WTC11 (cell line): ENCODE data around the gene ATG14.

Source experiments
- RELA ChIP-seq: sonication (generic); formaldehyde crosslinking; IDR thresholded peaks from 2 replicates; pipeline ENCODE4 v1.8.1; 2022; ENCODE audit warnings: missing genetic modification reagents, mild to moderate bottlenecking, borderline replicate concordance
- TF ChIP-seq, protein P1 (sequence below): sonication (generic); formaldehyde crosslinking; IDR thresholded peaks from 2 replicates; pipeline ENCODE4 v1.8.0; 2022; ENCODE audit warnings: mild to moderate bottlenecking, missing genetic modification reagents
- TF ChIP-seq, protein P2 (sequence below): fragments of 200-600 bp; IDR thresholded peaks from 2 replicates; pipeline ENCODE4 v1.8.0; 2022; ENCODE audit warnings: antibody characterized with exemption
- TF ChIP-seq, protein P3 (sequence below): sonication (generic); formaldehyde crosslinking; IDR thresholded peaks from 2 replicates; pipeline ENCODE4 v1.8.1; 2022; ENCODE audit warnings: missing genetic modification reagents, borderline replicate concordance
- TF ChIP-seq, protein P4 (sequence below): sonication (generic); formaldehyde crosslinking; IDR thresholded peaks from 2 replicates; pipeline ENCODE4 v1.8.1; 2023; ENCODE audit warnings: mild to moderate bottlenecking, missing genetic modification reagents
- TF ChIP-seq, protein P5 (sequence below): sonication (generic); formaldehyde crosslinking; IDR thresholded peaks from 2 replicates; pipeline ENCODE4 v1.8.1; 2023; ENCODE audit warnings: mild to moderate bottlenecking, missing genetic modification reagents, moderate library complexity

DNA sequence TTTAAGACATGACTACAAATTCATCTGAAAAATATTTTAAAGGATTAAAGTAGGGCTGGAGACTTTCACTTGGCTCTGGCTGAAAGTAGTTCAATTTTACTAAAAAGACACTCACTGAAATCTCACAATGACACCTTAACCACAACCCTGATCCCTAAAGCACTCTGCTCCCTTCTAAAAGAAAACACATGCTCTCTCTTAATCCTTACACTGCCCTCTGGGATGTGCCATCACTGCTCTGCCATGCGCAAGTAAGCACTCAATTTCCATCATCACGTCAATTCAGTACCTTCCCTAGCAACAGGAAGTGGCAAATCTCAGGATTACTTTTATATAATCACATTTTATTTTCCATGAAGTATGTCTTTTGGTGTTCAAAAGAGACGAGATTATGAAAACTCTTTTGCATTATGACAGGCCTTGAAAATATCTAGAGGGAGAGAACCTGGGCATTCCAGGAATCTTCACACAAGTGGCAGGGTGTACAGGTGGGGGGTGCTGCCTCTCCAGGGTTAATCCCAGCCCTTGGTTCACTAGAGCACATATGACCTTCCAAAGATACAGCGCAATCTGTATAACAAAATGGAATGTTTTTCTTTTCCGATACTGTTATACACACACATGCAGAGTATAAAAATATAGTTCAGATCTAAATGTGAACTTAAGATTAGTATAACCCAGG, 7.3 kb downstream of the ATG14 start:
- TF ChIP-seq, protein P1, sequence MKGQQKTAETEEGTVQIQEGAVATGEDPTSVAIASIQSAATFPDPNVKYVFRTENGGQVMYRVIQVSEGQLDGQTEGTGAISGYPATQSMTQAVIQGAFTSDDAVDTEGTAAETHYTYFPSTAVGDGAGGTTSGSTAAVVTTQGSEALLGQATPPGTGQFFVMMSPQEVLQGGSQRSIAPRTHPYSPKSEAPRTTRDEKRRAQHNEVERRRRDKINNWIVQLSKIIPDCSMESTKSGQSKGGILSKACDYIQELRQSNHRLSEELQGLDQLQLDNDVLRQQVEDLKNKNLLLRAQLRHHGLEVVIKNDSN (CRISPR knock-in tag): no peak
- TF ChIP-seq, protein P2, sequence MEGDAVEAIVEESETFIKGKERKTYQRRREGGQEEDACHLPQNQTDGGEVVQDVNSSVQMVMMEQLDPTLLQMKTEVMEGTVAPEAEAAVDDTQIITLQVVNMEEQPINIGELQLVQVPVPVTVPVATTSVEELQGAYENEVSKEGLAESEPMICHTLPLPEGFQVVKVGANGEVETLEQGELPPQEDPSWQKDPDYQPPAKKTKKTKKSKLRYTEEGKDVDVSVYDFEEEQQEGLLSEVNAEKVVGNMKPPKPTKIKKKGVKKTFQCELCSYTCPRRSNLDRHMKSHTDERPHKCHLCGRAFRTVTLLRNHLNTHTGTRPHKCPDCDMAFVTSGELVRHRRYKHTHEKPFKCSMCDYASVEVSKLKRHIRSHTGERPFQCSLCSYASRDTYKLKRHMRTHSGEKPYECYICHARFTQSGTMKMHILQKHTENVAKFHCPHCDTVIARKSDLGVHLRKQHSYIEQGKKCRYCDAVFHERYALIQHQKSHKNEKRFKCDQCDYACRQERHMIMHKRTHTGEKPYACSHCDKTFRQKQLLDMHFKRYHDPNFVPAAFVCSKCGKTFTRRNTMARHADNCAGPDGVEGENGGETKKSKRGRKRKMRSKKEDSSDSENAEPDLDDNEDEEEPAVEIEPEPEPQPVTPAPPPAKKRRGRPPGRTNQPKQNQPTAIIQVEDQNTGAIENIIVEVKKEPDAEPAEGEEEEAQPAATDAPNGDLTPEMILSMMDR: no peak
- TF ChIP-seq, protein P3, sequence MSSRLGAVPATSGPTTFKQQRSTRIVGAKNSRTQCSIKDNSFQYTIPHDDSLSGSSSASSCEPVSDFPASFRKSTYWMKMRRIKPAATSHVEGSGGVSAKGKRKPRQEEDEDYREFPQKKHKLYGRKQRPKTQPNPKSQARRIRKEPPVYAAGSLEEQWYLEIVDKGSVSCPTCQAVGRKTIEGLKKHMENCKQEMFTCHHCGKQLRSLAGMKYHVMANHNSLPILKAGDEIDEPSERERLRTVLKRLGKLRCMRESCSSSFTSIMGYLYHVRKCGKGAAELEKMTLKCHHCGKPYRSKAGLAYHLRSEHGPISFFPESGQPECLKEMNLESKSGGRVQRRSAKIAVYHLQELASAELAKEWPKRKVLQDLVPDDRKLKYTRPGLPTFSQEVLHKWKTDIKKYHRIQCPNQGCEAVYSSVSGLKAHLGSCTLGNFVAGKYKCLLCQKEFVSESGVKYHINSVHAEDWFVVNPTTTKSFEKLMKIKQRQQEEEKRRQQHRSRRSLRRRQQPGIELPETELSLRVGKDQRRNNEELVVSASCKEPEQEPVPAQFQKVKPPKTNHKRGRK (CRISPR knock-in tag): no peak
- TF ChIP-seq, protein P4, sequence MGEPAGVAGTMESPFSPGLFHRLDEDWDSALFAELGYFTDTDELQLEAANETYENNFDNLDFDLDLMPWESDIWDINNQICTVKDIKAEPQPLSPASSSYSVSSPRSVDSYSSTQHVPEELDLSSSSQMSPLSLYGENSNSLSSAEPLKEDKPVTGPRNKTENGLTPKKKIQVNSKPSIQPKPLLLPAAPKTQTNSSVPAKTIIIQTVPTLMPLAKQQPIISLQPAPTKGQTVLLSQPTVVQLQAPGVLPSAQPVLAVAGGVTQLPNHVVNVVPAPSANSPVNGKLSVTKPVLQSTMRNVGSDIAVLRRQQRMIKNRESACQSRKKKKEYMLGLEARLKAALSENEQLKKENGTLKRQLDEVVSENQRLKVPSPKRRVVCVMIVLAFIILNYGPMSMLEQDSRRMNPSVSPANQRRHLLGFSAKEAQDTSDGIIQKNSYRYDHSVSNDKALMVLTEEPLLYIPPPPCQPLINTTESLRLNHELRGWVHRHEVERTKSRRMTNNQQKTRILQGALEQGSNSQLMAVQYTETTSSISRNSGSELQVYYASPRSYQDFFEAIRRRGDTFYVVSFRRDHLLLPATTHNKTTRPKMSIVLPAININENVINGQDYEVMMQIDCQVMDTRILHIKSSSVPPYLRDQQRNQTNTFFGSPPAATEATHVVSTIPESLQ (CRISPR knock-in tag): no peak
- TF ChIP-seq RELA: no peak
- TF ChIP-seq, protein P5, sequence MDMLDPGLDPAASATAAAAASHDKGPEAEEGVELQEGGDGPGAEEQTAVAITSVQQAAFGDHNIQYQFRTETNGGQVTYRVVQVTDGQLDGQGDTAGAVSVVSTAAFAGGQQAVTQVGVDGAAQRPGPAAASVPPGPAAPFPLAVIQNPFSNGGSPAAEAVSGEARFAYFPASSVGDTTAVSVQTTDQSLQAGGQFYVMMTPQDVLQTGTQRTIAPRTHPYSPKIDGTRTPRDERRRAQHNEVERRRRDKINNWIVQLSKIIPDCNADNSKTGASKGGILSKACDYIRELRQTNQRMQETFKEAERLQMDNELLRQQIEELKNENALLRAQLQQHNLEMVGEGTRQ (CRISPR knock-in tag): no peak
